Subcutaneous adipose tissue (tissue), 4 donors: ENCODE measurements around the gene AK4. TPM values are rescaled to one million over a fixed set of nuclear protein-coding genes. Genes with fewer than 3 reads are reported as not detected.

Experiments
- total RNA-seq, 4 donors: library from RNA; depleted of rRNA; stranded (reverse); fragments of >200 nt; gene quantifications; one replicate each; pipeline ENCODE4 v1.1.0, GENCODE V29; 2016
- TF ChIP-seq, protein P1 (sequence below): fragments of 450-650 bp; IDR thresholded peaks from one replicate; pipeline ENCODE4 v1.5.1; 2016; ENCODE audit warnings: low read depth, mild to moderate bottlenecking, control low read depth, antibody characterized with exemption, moderate library complexity

AK4 gene
- total RNA-seq, 4 donors from 2014 or later = 19.8 to 70.6 (median 51.1) TPM

DNA sequence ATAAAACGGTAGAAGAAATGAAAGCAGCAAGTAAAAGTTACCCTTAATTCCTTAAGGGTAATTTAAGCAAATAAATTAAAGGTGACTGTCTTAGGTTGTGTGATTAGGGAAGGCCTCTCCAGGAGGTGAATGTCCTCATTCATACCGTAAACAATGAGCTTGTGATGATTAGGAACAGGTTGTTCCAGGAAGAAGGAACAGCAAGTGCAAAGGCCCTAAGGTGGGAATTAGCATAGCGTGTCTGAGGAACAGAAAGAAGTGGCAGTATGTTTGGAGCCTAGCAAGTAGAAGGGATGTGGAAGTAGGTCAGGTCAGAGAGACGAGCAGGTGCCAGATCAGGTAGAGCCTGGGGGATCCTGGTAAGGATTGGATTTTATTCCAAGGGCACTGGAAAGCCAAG, 5.6 kb downstream of the AK4 start:
- TF ChIP-seq, protein P1, sequence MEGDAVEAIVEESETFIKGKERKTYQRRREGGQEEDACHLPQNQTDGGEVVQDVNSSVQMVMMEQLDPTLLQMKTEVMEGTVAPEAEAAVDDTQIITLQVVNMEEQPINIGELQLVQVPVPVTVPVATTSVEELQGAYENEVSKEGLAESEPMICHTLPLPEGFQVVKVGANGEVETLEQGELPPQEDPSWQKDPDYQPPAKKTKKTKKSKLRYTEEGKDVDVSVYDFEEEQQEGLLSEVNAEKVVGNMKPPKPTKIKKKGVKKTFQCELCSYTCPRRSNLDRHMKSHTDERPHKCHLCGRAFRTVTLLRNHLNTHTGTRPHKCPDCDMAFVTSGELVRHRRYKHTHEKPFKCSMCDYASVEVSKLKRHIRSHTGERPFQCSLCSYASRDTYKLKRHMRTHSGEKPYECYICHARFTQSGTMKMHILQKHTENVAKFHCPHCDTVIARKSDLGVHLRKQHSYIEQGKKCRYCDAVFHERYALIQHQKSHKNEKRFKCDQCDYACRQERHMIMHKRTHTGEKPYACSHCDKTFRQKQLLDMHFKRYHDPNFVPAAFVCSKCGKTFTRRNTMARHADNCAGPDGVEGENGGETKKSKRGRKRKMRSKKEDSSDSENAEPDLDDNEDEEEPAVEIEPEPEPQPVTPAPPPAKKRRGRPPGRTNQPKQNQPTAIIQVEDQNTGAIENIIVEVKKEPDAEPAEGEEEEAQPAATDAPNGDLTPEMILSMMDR = no peak

DNA sequence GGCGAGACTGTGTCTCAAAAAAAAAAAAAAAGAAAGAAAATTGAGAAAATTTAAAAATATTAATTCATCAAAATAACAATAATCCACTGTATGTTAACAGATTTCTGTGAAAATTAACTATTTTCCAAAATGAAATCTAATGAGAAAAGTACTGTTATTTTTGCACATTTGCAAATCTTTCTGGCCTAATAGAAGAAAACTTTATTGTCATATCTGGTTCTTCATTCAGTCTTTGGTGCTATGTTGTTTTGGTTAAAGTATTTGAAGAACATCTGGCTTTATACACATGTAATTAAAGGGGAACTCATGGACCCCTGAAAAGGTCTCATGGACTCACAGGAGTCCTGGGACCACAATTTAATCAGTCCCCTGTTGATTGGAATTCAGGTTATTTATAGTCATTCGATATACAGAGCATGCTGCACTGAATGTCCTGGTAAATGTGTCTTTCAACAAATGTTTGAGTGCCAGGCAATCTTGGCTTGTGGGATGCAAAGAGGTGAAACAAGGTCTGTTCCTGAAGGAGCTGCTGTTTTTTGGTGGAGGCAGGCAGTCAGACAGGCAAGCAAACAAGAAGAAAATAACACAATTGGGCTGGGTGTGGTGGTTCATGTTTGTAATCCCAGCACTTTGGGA, 9.0 kb downstream of the AK4 start:
- TF ChIP-seq, protein P1 = no peak

DNA sequence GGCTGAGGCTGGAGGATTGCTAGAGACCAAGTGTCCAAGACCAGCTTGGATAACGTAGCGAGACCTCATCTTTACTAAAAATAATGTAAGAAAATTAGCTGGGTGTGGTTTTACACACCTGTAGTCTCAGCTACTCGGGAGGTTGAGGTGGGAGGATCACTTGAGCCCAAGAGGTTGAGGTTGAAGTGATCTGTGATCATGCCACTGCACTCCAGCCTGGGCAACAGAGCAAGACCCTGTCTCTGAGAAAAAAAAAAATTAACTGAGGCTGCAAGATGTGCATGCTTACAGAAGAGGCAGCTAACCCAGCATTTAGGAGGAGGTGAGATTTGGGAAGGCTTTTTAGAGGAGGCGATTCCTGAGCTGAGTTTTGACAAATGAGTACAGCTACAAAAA, 9.5 kb downstream of the AK4 start:
- TF ChIP-seq, protein P1 = no peak

DNA sequence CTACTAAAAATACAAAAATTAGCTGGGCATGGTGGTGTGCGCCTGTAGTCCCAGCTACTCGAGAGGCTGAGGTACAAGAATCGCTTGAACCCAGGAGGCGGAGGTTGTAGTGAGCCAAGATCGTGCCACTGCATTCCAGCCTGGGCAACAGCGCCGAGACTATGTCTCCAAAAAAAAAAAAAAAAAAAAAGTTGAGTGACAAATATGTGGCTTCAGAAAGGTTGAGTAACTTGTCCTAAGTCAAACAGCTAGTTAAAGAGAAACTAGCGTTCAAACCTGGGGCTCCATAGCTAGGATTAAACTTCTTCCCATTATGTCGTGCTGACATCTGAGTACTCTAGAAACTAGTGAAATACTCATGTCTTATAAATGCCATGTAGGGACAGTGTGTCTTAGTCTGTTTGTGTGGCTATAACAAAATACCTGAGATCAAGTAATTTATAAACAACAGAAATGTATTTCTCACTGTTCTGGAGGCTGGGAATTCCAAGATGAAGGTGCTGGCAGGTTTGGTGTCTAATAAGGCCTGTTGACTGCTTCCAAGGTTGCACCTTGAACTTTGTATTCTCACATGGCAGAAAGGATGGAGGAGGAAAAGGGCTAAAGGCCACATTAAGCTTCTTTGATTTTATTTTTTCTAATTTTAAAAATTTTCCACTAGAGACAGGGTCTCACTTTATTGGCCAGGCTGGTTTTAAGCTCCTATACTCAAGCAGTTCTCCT, 12.0 kb downstream of the AK4 start:
- TF ChIP-seq, protein P1 = no peak

DNA sequence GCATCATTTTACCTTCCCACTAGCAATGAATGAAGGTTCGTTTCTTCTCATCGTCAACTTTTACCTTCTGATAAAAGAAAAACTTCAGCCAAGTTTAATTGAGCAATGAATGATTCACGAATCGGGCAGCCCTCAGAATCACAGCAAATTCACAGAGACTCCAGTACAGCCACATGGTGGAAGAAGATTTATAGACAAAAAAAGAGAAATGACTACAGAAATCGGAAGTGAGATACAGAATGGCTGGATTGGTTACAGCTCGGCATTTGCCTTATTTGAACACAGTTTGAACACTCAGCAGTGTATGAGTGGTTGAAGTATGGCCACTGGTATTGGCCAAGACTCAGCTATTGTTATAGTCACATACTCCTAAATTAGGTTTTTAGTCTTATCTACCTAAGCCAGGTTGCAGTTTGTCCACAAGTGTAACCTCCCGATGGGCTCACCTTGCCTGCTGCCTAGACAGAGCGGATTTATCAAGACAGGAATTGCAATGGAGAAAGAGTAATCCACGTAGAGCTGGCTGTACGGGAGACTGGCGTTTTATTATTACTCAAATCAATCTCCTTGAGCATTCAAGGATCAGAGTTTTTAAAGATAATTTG, 15.3 kb downstream of the AK4 start:
- TF ChIP-seq, protein P1 = no peak

DNA sequence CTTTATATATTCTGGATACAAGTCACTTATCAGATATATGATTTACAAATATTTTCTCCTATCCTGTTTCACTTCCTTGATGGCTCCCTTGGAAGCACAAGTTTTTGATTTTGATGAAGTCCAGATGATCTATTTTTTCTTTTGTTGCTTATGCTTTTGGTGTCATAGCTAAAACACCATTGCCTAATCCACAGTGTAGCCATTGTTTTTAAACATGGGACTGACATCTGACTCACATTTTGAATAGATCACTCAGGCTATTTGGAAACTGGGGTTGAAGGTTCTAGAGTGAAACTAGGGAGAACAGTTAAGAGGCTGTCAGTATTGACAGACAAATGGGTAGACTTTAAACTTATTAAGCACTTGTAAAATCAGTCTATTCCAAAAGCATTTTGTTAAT, 16.6 kb downstream of the AK4 start:
- TF ChIP-seq, protein P1 = no peak

DNA sequence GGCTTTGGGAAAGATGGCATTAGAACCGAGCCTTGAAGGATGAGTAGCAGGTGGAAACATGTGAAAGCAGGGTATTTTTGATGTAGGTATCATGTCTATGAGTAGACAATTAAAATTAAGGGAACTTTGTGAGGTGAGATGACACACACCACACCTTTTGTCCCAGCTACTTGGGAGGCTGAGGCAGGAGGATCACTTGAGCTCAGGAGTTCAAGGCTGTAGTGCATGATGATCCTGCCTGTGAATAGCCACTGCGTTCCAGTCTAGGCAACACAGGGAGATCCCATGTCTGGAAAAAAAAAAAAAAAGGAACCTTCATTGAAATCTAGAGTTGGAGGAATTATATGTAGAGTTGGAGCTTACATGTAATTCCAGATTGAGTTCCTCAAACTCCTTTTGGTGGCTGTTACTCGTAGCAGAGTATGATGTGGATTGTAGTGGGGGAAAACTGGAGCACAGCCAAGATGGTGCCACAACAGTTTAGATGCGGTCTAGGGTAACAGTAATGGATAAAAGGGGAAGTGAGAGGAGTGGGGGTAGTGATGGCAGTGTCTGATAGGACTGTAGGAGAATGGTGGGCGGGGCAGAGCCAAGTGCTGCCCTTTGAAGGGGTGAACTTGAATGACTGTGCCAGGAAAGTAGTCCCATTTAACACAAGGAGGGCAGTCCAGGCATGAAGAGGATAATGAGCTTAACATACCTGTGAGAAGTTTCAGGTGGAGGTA, 17.4 kb downstream of the AK4 start:
- TF ChIP-seq, protein P1 = no peak
